Activated naive CD8-positive, alpha-beta T cell (primary cell): ENCODE measurements around the gene ANKRD44.

ENCODE experiments used
- H3K27ac Mint-ChIP-seq: one replicate; pipeline ENCODE4 v1.8.0; 2021; ENCODE audit warnings: mixed read lengths
- H3K27me3 Mint-ChIP-seq: one replicate; pipeline ENCODE4 v1.8.0; 2021; ENCODE audit warnings: mixed read lengths
- H3K36me3 Mint-ChIP-seq: one replicate; pipeline ENCODE4 v1.8.0; 2021; ENCODE audit warnings: mixed read lengths
- H3K4me1 Mint-ChIP-seq: one replicate; pipeline ENCODE4 v1.8.0; 2021; ENCODE audit warnings: low read depth, mixed read lengths
- H3K4me3 Mint-ChIP-seq: one replicate; pipeline ENCODE4 v1.8.0; 2021; ENCODE audit warnings: mild to moderate bottlenecking, mixed read lengths
- H3K9me3 Mint-ChIP-seq: one replicate; pipeline ENCODE4 v1.8.0; 2021; ENCODE audit warnings: low read depth, mixed read lengths

The ANKRD44 gene

DNA sequence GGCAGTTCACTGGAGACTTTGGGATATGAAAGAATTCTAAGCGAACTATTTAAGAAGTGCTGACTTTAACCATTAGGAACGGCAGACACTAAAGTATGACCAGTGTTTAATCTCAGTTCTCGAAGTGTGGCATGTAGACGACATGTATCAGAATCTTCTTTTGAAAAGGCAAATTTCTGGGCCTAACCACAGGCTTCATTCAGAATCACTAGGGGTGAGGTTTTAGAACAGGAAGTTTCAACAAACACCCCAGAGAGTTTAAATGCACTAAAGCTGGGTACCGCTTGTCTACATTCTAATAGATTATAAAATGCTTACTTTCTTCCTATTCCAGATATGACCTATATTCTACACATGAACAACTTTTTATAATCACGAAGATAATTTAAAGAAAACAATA is 180.3 kb downstream of the ANKRD44 start:
- Mint-ChIP-seq H3K4me1 (peaks cover 78% of the 10 kb centered on the region), H3K36me3 (peaks cover 23% of the 10 kb centered on the region), H3K27ac (peak overlapping the region; percentile 86), H3K9me3 (no peaks in the 10 kb centered on the region), H3K27me3 (no peaks in the 10 kb centered on the region), H3K4me3 (peak overlapping the region; percentile 55)

GRCh38 chr2:197128897-197129296 is 181.7 kb downstream of the ANKRD44 start:
- H3K27me3 Mint-ChIP-seq = no peaks in the 10 kb centered on the region
- H3K27ac Mint-ChIP-seq = peak overlapping the region; percentile 86
- no peaks in the 10 kb centered on the region for H3K9me3 Mint-ChIP-seq
- no peak overlapping the region for H3K4me3 Mint-ChIP-seq
- peaks cover 71% of the 10 kb centered on the region for H3K4me1 Mint-ChIP-seq
- H3K36me3 Mint-ChIP-seq = peaks cover 18% of the 10 kb centered on the region

GRCh38 chr2:197128126-197128525 is 182.5 kb downstream of the ANKRD44 start:
- H3K4me3 Mint-ChIP-seq = peak overlapping the region; percentile 30
- H3K27ac Mint-ChIP-seq = peak overlapping the region; percentile 72
- H3K4me1 Mint-ChIP-seq = peaks cover 70% of the 10 kb centered on the region
- H3K27me3 Mint-ChIP-seq = no peaks in the 10 kb centered on the region
- no peaks in the 10 kb centered on the region for H3K9me3 Mint-ChIP-seq
- H3K36me3 Mint-ChIP-seq = peaks cover 17% of the 10 kb centered on the region

DNA sequence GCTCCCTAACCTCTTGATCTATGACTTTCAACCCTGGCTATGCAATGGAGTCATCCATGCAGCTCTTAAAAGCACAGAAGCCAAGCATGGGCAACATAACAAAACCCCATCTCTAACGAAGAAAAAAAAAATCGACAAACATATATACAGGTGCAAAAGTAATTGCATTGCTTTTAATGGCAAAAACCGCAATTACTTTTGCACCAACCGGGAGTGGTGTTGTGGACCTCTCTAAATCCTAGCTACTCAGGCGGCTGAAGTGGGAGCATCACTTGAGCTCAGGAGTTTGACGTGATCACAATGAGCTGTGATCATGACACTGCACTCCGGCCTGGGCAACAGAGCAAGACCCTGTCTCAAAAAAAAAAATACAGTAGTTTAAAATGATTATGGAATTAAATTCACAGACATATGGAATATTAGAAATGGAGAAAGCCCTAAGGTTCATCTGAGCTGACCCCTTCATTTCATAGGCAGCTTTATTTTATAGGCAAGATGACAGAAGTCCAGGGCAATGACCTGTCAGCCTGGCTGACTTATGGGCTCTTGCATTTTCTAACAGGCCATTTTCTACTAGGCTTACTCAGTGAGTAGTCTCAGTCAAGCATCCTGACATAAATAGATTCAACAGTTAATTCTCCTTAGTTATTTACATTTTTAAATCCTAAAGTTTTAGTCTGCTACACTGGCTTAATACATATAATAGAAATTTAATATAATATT is 183.8 kb downstream of the ANKRD44 start:
- Mint-ChIP-seq H3K27me3 (no peaks in the 10 kb centered on the region), H3K4me1 (peaks cover 70% of the 10 kb centered on the region), H3K9me3 (no peaks in the 10 kb centered on the region), H3K4me3 (no peak overlapping the region), H3K27ac (peak overlapping the region; percentile 77), H3K36me3 (peaks cover 18% of the 10 kb centered on the region)

GRCh38 chr2:197124639-197125390 is 185.8 kb downstream of the ANKRD44 start:
- Mint-ChIP-seq H3K4me3 (no peak overlapping the region), H3K36me3 (peaks cover 29% of the 10 kb centered on the region), H3K9me3 (no peaks in the 10 kb centered on the region), H3K27me3 (no peaks in the 10 kb centered on the region), H3K4me1 (peaks cover 64% of the 10 kb centered on the region), H3K27ac (peak overlapping the region; percentile 64)

DNA sequence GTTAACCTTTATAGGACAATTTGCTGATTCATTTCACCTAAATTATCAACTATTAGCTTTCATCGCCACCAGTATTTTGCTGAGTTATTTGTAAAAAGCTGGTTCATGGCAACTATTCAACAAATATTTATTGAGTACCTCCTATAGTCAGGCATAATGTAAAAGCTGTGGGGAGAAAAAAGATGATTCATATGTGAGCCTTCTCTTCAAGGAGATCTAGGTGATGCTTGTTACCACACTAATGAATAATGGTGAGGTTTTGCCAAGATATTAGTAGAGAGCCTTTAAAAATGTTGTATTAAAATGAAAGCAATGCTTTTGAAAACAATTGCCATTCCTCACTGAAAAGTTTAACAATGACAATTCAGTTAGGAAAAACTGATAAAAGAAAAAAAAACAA is 187.8 kb downstream of the ANKRD44 start:
- Mint-ChIP-seq H3K27ac (peak overlapping the region; percentile 54), H3K9me3 (no peaks in the 10 kb centered on the region), H3K36me3 (peaks cover 20% of the 10 kb centered on the region), H3K27me3 (no peaks in the 10 kb centered on the region), H3K4me3 (no peak overlapping the region), H3K4me1 (peaks cover 54% of the 10 kb centered on the region)

DNA sequence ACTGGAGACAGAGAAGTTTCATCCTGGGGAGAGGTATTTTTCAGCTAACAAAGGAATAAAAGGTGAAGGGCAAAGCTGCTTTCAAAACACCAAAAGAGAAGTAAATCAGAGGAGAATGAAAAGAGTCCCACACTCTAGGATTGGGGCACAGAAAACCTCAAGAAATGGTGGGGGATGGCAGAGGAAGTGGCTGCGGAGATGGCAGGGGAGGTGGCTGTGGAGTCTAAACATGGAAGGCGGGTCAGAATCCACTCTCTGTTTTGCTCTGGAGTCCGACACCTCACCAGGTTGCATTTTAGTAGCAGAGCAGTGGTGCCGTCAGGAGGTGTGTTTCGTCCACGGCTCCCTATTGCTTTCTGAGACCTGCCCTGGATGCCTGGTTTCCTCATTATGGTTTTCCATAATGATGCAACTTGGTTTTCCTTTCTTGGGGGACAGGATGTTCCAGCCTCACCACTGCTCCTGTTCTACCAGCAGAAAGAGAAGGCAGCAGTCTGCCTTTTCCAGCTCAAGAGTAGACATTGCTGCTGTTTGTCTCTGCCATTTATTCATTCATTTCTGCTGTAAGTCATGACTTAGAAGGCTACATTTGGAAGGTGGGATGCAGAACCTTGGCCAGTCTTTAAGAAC is 188.7 kb downstream of the ANKRD44 start:
- Mint-ChIP-seq H3K27me3 (no peaks in the 10 kb centered on the region), H3K4me3 (peak overlapping the region; percentile 1), H3K9me3 (no peaks in the 10 kb centered on the region), H3K27ac (peak overlapping the region; percentile 86), H3K4me1 (peaks cover 55% of the 10 kb centered on the region), H3K36me3 (peaks cover 21% of the 10 kb centered on the region)

GRCh38 chr2:197121255-197121654 is 189.3 kb downstream of the ANKRD44 start:
- H3K4me3 Mint-ChIP-seq = peak overlapping the region; percentile 1
- peaks cover 27% of the 10 kb centered on the region for H3K36me3 Mint-ChIP-seq
- no peaks in the 10 kb centered on the region for H3K9me3 Mint-ChIP-seq
- no peaks in the 10 kb centered on the region for H3K27me3 Mint-ChIP-seq
- H3K4me1 Mint-ChIP-seq = peaks cover 56% of the 10 kb centered on the region
- H3K27ac Mint-ChIP-seq = peak overlapping the region; percentile 86

DNA sequence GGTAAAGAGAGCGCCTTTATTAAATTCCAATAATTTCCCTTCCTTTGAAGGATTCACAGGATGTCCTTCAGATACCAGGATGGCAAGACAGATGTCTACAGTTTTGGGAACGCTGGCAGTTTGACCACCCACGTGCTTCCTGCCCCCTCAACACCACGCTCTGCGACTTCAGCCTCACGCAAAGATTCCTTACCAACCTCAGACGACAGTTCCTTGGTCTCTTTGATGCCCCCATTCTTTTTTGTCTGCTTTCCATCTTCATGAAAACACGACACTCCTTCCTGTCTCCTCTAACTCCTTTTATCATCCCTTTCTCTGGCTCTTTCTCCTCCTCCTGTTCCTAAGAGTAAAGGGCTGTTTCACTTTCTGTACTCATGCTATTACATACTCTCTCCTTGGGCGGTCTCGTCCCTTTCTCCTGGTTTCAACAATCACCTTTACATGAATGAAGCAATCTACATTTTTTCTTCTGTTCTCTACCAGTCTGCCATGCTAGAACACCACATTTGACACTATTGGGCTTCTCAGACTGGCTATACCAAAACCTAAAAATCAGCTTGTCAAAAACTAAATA is 194.2 kb downstream of the ANKRD44 start:
- Mint-ChIP-seq H3K4me1 (peaks cover 50% of the 10 kb centered on the region), H3K27me3 (no peaks in the 10 kb centered on the region), H3K27ac (peak overlapping the region; percentile 96), H3K4me3 (peak overlapping the region; percentile 61), H3K36me3 (peaks cover 17% of the 10 kb centered on the region), H3K9me3 (no peaks in the 10 kb centered on the region)

GRCh38 chr2:197115325-197115724 is 195.3 kb downstream of the ANKRD44 start:
- Mint-ChIP-seq H3K27me3 (no peaks in the 10 kb centered on the region), H3K9me3 (no peaks in the 10 kb centered on the region), H3K27ac (peak overlapping the region; percentile 96), H3K4me1 (peaks cover 44% of the 10 kb centered on the region), H3K36me3 (peaks cover 14% of the 10 kb centered on the region), H3K4me3 (no peak overlapping the region)

- Mint-ChIP-seq H3K4me3 (no peak overlapping the region), H3K9me3 (no peaks in the 10 kb centered on the region), H3K36me3 (peaks cover 12% of the 10 kb centered on the region), H3K4me1 (peaks cover 39% of the 10 kb centered on the region), H3K27ac (peak overlapping the region; percentile 83), H3K27me3 (no peaks in the 10 kb centered on the region)
Observed at GRCh38 chr2:197113275-197113711, 197.3 kb downstream of the ANKRD44 start.

- Mint-ChIP-seq H3K27ac (peak overlapping the region; percentile 54), H3K4me3 (no peak overlapping the region), H3K27me3 (no peaks in the 10 kb centered on the region), H3K36me3 (peaks cover 2% of the 10 kb centered on the region), H3K9me3 (no peaks in the 10 kb centered on the region), H3K4me1 (peaks cover 19% of the 10 kb centered on the region)
Observed at GRCh38 chr2:197109326-197109725, 201.3 kb downstream of the ANKRD44 start.

- Mint-ChIP-seq H3K36me3 (peaks cover 2% of the 10 kb centered on the region), H3K27me3 (no peaks in the 10 kb centered on the region), H3K4me1 (peaks cover 18% of the 10 kb centered on the region), H3K4me3 (no peak overlapping the region), H3K27ac (no peak overlapping the region), H3K9me3 (no peaks in the 10 kb centered on the region)
Observed at GRCh38 chr2:197108758-197109157, 201.8 kb downstream of the ANKRD44 start.

DNA sequence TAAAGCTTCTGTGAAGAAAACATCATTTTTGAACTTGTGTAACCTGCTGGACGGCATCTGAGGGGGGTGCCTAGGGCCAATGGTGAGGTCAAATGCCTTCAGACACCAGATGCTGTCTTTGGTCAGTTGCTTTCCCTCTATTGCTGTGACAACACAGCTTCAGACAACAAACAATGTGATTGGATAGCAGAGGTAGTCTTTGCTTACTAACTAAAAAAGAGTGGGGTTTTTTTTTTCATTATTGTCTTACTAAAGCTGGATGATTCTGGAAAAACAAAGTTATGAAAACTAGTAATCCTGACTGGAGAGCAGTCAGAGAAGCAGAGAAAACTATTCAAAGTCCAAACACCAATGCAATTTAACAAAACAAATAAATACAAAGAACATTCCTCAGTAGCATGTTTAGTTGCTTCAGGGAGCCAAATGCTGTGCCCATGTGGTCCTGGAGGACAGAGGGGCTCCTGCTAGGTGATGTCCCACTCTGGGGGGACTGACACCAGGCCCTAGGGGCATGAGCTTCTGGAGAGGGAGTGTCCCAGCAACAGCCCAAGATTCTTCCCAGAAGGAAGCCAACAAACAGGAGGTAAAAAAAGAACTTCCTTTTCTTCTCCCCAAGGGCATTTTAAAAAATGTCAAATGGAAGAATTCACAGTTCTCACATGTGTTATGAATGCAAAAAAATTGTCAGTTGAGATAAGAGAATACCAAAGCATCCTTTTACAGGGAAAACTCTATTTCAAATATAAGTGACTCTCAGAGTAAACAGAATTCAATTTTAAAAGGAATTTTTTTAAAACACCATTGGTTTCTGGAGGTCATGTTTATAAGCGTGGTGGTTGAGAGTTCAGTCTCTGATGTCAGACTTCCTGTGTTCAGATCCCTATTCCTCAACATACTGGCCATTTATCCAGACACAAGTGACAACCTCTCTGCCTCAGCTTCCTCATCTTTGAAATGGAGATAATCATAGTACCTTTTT is 203.0 kb downstream of the ANKRD44 start:
- Mint-ChIP-seq H3K27me3 (no peaks in the 10 kb centered on the region), H3K4me1 (peaks cover 13% of the 10 kb centered on the region), H3K27ac (peak overlapping the region; percentile 50), H3K4me3 (no peak overlapping the region), H3K9me3 (no peaks in the 10 kb centered on the region), H3K36me3 (peaks cover 4% of the 10 kb centered on the region)
